HepG2 (cell line): ENCODE results near the gene ZNF48. TPM values are rescaled to one million over a fixed set of nuclear protein-coding genes. Genes with fewer than 3 reads are reported as not detected.
A peak's percentile ranks its signal among the peaks of the same experiment; 100 is the strongest.

Experiments used
- ARNT ChIP-seq: fragments of 450-650 bp; IDR thresholded peaks from 2 replicates; pipeline ENCODE4 v1.6.1; 2017
- BCL6 ChIP-seq: IDR thresholded peaks from 2 replicates; pipeline ENCODE4 v1.6.1; 2016; ENCODE audit warnings: missing genetic modification reagents, missing compliant biosample characterization
- CCDC6 ChIP-seq: sonication (generic); formaldehyde crosslinking; IDR thresholded peaks from 2 replicates; pipeline ENCODE4 v1.8.1; 2022; ENCODE audit warnings: mild to moderate bottlenecking, missing genetic modification reagents, moderate library complexity
- DPF2 ChIP-seq: sonication (generic); formaldehyde crosslinking; IDR thresholded peaks from 2 replicates; pipeline ENCODE4 v1.4.0; 2020; ENCODE audit warnings: mild to moderate bottlenecking, low read depth, missing genetic modification reagents, borderline replicate concordance
- ETV5 ChIP-seq: IDR thresholded peaks from 2 replicates; pipeline ENCODE4 v1.6.1; 2018; ENCODE audit warnings: missing biosample characterization, missing genetic modification reagents, inconsistent platforms, borderline replicate concordance
- ETV6 ChIP-seq: sonication (generic); formaldehyde crosslinking; conservative IDR thresholded peaks from 2 replicates; pipeline ENCODE4 v1.4.0; 2020; ENCODE audit warnings: missing genetic modification reagents
- FOXA1 ChIP-seq, 2 experiments: fragments of 450-650 bp in 1 of 2; sonication (generic) in 1 of 2; formaldehyde crosslinking in 1 of 2; IDR thresholded peaks; 2 replicates each; pipeline versions ENCODE4 v1.4.0 to v1.6.1; 2016 to 2020; ENCODE audit warnings: missing genetic modification reagents in 1 of 2
- GPN1 ChIP-seq: sonication (generic); formaldehyde crosslinking; IDR thresholded peaks from 2 replicates; pipeline ENCODE4 v1.5.1; 2020; ENCODE audit warnings: missing genetic modification reagents, borderline replicate concordance
- HIC2 ChIP-seq: sonication (generic); formaldehyde crosslinking; IDR thresholded peaks from 2 replicates; pipeline ENCODE4 v1.9.0; 2022; ENCODE audit warnings: low read depth, missing genetic modification reagents
- IKZF5 ChIP-seq: IDR thresholded peaks from 2 replicates; pipeline ENCODE4 v1.6.1; 2018; ENCODE audit warnings: missing genetic modification reagents, mild to moderate bottlenecking, missing compliant biosample characterization
- JARID2 ChIP-seq: sonication (generic); formaldehyde crosslinking; IDR thresholded peaks from 2 replicates; pipeline ENCODE4 v1.8.1; 2023; ENCODE audit warnings: missing genetic modification reagents, inconsistent platforms; ENCODE audit not compliant: insufficient replicate concordance
- KDM5A ChIP-seq: fragments of 200-600 bp; sonication (generic); IDR thresholded peaks from 2 replicates; pipeline ENCODE4 v1.7.0; 2018; ENCODE audit warnings: antibody characterized with exemption, mild to moderate bottlenecking, low read length, borderline replicate concordance
- NR2F6 ChIP-seq, 2 experiments: IDR thresholded peaks; 2 replicates each; pipeline ENCODE4 v1.6.1; 2016; ENCODE audit warnings: antibody characterized with exemption in 1 of 2, mild to moderate bottlenecking in 1 of 2
- PHF5A ChIP-seq: IDR thresholded peaks from one replicate; pipeline ENCODE4 v1.6.1; 2018; ENCODE audit warnings: low read depth, missing genetic modification reagents; ENCODE audit not compliant: unreplicated experiment
- RFX5 ChIP-seq: IDR thresholded peaks from 2 replicates; pipeline ENCODE4 v1.6.1; 2011; ENCODE audit warnings: low read depth, low read length, improper control_type of control experiment
- RORA ChIP-seq: sonication (generic); formaldehyde crosslinking; IDR thresholded peaks from 2 replicates; pipeline ENCODE4 v1.5.0; 2020; ENCODE audit warnings: mild to moderate bottlenecking, missing genetic modification reagents, moderate library complexity
- SP2 ChIP-seq: sonication (generic); formaldehyde crosslinking; IDR thresholded peaks from 2 replicates; pipeline ENCODE4 v1.5.1; 2020; ENCODE audit warnings: mild to moderate bottlenecking, missing genetic modification reagents
- ZBTB2 ChIP-seq: sonication (generic); formaldehyde crosslinking; IDR thresholded peaks from 2 replicates; pipeline ENCODE4 v1.8.0; 2022; ENCODE audit warnings: low read depth, missing genetic modification reagents
- ZNF251 ChIP-seq: sonication (generic); formaldehyde crosslinking; IDR thresholded peaks from 2 replicates; pipeline ENCODE4 v1.9.0; 2021; ENCODE audit warnings: mild to moderate bottlenecking, missing genetic modification reagents
- ZNF33A ChIP-seq: sonication (generic); formaldehyde crosslinking; IDR thresholded peaks from 2 replicates; pipeline ENCODE4 v1.5.1; 2020; ENCODE audit warnings: missing genetic modification reagents, mild to moderate bottlenecking, moderate library complexity, borderline replicate concordance
- ZNF382 ChIP-seq: sonication (generic); formaldehyde crosslinking; IDR thresholded peaks from 2 replicates; pipeline ENCODE4 v1.5.0; 2020; ENCODE audit warnings: missing genetic modification reagents, mild to moderate bottlenecking, borderline replicate concordance
- ZNF468 ChIP-seq: sonication (generic); formaldehyde crosslinking; IDR thresholded peaks from 2 replicates; pipeline ENCODE4 v1.8.0; 2022; ENCODE audit warnings: mild to moderate bottlenecking, moderate library complexity, missing genetic modification reagents
- ZNF564 ChIP-seq: sonication (generic); formaldehyde crosslinking; IDR thresholded peaks from 2 replicates; pipeline ENCODE4 v1.8.1; 2023; ENCODE audit warnings: mild to moderate bottlenecking, missing genetic modification reagents
- ZNF580 ChIP-seq: IDR thresholded peaks from 2 replicates; pipeline ENCODE4 v1.6.1; 2016; ENCODE audit warnings: low read depth, borderline replicate concordance
- ZNF660 ChIP-seq: sonication (generic); formaldehyde crosslinking; IDR thresholded peaks from 2 replicates; pipeline ENCODE4 v1.5.1; 2020; ENCODE audit warnings: mild to moderate bottlenecking, low read depth, missing genetic modification reagents, borderline replicate concordance
- polyA plus RNA-seq, 8 experiments: library from polyadenylated mRNA; depleted of rRNA in 3 of 8; stranded (reverse) in 7 of 8; unstranded in 1 of 8; fragments of >200 nt; fragmentation: Illumina TruSeq in 4 of 8; extraction: Trizol in 4 of 8; gene quantifications; 2 replicates each; pipeline versions ENCODE4 v1.2.1 to v1.2.3, GENCODE V29; 2011 to 2016; ENCODE audit warnings: low read depth in 4 of 8, missing spikeins in 1 of 8, mixed read lengths in 1 of 8; ENCODE audit not compliant: insufficient read depth in 1 of 8
- total RNA-seq, 5 experiments: library from RNA; depleted of rRNA; stranded (reverse); fragments of >200 nt; fragmentation: Illumina TruSeq; extraction: Trizol; gene quantifications; 2 replicates each; pipeline ENCODE4 v1.2.3, GENCODE V29; 2016; ENCODE audit warnings: low read depth in 1 of 5

Gene ZNF48
- total and polyA plus RNA-seq, 2 of the 13 experiments (the other 11 are each of a cell fraction or from before 2014, with no cell fraction given): 9.9 to 12.3 TPM

GRCh38 chr16:30355144-30355953, 39.9 kb upstream of the ZNF48 start, which contains the start of gene CD2BP2 (continued):
- TF ChIP-seq ZBTB2 (CRISPR knock-in tag) (peak; percentile 26; the same call in 1 of the 2 replicates), PHF5A (CRISPR knock-in tag) (peak; percentile 84), ZNF660 (no peak), JARID2 (CRISPR knock-in tag) (no peak), ZNF251 (0 out of 2 replicates have a peak, but pooled peaks have one; percentile 6), ZNF580 (CRISPR knock-in tag) (no peak; the same call in 1 of the 2 replicates), RORA (CRISPR knock-in tag) (no peak), ZNF564 (CRISPR knock-in tag) (no peak; the same call in none of the 2 replicates), BCL6 (CRISPR knock-in tag) (0 out of 2 replicates have a peak, but pooled peaks have one; percentile 29), CCDC6 (peak; percentile 69; the same call in 1 of the 2 replicates), SP2 (CRISPR knock-in tag) (peak; percentile 57; the same call in 1 of the 2 replicates), ETV5 (CRISPR knock-in tag) (peak; percentile 93), KDM5A (peak; percentile 88; the same call in 1 of the 2 replicates), RFX5 (no peak), ARNT (no peak), GPN1 (CRISPR knock-in tag) (no peak), FOXA1 (IDR thresholded peaks at IDR 0.05) (no peak), FOXA1 (CRISPR knock-in tag; IDR thresholded peaks at IDR 0.05) (no peak; the same call in 1 of the 2 replicates), ZNF33A (CRISPR knock-in tag) (no peak; the same call in 1 of the 2 replicates), IKZF5 (CRISPR knock-in tag) (no peak; the same call in 1 of the 2 replicates), HIC2 (CRISPR knock-in tag) (peak; percentile 79; the same call in 1 of the 2 replicates), ZNF468 (CRISPR knock-in tag) (peak; percentile 26; the same call in 1 of the 2 replicates), DPF2 (CRISPR knock-in tag) (no peak), NR2F6 (IDR thresholded peaks at IDR 0.05) (peak; percentile 80), NR2F6 (CRISPR knock-in tag; IDR thresholded peaks at IDR 0.05) (peak; percentile 47), ETV6 (CRISPR knock-in tag) (peak; percentile 90; the same call in 1 of the 2 replicates), ZNF382 (CRISPR knock-in tag) (no peak)
